Left renal cortex interstitium (tissue), 4 donors: ENCODE results near the gene SERPIND1. TPM values are rescaled to one million over a fixed set of nuclear protein-coding genes. Genes with fewer than 3 reads are reported as not detected.
A peak's percentile ranks its signal among the peaks of the same experiment; 100 is the strongest.

Experiments used
- DNase-seq, 4 donors: peaks; one replicate each; pipeline ENCODE4 v3.0.0-alpha.2; 2013; ENCODE audit warnings: low read depth in 4 of 4, low spot score in 2 of 4, missing footprints in 1 of 4
- polyA plus RNA-seq, 4 donors: library from polyadenylated mRNA; unstranded; fragments of 120-200 nt; gene quantifications; one replicate each; pipeline ENCODE4 v1.2.1, GENCODE V29; 2013; ENCODE audit not compliant: insufficient read length in 4 of 4

Gene SERPIND1
- polyA plus RNA-seq, 4 donors, result 2.2 to 7.4 (median 3.1) TPM

GRCh38 chr22:20771918-20772625 is 1.8 kb upstream of the SERPIND1 start:
- DNase-seq, result no peak

GRCh38 chr22:20774882-20775281 is 969 bp downstream of the SERPIND1 start:
- no peak for DNase-seq

GRCh38 chr22:20775342-20775895 is 1.5 kb downstream of the SERPIND1 start:
- no peak for DNase-seq

- no peak for DNase-seq
These were observed 2.9 kb downstream of the SERPIND1 start for GRCh38 chr22:20776624-20777405.

GRCh38 chr22:20777420-20778177 is 3.7 kb downstream of the SERPIND1 start:
- no peak for DNase-seq

- no peak for DNase-seq
These were observed 5.3 kb downstream of the SERPIND1 start for GRCh38 chr22:20779014-20779817.

GRCh38 chr22:20779818-20780158 is 5.9 kb downstream of the SERPIND1 start:
- no peak for DNase-seq

DNA sequence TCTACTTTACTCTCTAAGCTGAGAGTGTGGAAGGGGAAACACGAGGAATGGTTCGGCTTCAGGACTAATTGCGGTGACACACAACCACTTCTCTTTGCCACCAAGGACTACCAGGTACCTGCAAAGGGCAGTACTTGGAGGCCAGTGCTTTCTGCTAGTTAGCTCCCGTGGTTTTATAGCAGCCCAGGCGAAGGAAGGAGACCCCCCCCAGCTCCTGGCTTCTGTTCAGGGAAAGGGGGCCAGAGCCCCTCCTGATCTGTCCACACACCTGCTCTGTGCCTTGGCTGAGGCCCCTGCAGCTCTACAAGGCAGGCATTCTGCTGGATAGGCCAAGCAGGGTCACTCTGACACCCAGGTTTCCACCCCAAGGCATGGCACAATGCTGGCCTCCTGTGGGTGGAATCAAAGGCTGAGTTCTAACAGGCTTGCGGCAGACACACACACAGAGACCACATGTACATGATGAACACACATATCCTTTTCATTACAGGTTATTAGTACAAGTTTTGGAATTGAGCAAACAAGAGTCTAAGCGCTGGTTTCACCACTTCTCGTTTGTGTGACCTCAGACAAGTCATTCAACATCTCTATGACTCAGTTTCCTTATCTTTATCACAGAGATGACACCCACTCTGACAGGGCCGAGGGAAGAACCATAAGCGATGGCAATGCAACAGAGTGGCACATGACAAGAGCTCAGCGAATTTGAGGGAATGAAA is 7.5 kb downstream of the SERPIND1 start:
- DNase-seq, result no peak

DNA sequence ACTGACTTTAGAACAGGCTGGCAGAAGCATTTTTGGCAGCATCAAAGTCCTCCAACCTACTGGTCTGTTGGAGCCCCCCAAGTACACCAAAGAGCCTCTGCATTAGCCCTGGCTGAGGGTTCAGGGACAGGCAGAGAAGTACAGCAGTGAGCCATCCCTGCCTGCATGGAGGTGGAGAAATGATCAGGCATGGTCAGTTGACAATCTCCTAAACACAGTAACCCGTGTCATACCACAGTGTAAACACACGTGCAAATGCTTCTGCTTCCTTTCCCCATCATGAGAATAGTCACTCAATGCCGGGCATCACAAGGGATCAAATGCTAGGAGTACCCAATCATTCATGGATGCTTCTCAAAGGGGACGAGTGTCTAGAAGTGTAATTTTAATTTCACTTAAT is 8.2 kb downstream of the SERPIND1 start:
- no peak for DNase-seq

GRCh38 chr22:20782596-20783299 is 8.8 kb downstream of the SERPIND1 start:
- no peak for DNase-seq

- no peak for DNase-seq
These were observed 9.4 kb downstream of the SERPIND1 start for GRCh38 chr22:20783300-20783673.

- DNase-seq, result peak in 1 of 4 donors; percentile 10
These were observed 10.2 kb downstream of the SERPIND1 start for GRCh38 chr22:20783844-20784723.

DNA sequence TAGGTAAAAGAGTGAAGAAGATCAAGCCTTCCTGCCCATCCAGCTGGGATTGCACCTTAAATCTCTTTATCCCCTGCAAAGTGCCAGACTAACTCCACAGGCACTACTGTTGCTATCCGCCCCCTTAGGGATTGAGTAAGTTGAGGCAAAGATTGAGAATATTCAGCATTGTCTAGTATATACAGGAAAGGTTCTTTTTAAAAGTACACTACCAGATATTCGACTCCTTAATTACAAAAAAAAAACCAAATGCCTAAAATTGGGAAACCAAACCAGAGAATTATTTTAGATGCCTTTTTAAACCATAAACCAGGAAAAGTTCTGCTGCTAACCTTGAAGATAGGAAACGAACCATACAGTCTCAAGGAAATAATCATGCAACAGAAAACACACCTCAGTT is 11.5 kb downstream of the SERPIND1 start:
- no peak for DNase-seq

DNA sequence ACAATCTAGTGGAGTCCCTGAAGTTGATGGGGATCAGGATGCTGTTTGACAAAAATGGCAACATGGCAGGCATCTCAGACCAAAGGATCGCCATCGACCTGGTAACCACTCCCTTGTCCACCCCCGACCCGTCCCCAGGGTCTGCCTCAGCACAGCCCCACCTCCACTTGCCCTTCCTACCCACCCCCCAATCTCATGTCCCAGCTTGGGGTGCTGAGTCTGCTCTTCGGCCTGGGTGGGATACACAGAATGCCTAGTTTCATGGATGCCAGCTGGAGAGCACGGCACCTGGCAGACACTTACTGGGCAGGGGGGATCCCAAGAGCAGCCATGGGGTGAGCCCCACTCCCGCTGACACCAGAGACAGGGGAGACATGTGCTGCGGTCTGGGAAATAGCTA is 12.1 kb downstream of the SERPIND1 start:
- DNase-seq, result no peak

DNA sequence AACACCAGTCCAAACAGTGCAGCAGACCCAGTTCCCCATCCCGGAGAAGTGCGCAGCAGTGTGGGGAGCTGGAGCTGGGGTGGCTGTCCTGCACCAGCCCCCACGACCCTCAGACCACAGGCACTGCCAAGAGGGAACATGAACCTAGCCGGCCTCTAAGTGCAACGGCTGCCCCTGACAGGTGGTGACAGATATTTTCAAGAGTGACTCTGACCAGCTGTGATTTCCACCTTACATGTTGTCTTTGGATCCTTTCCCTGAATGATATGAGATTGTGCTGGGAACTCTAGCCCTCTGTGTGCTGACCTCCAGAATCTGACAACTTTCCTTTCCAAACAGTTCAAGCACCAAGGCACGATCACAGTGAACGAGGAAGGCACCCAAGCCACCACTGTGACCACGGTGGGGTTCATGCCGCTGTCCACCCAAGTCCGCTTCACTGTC is 12.6 kb downstream of the SERPIND1 start:
- DNase-seq, result no peak

- DNase-seq, result no peak
These were observed 13.3 kb downstream of the SERPIND1 start for GRCh38 chr22:20787223-20787622.

DNA sequence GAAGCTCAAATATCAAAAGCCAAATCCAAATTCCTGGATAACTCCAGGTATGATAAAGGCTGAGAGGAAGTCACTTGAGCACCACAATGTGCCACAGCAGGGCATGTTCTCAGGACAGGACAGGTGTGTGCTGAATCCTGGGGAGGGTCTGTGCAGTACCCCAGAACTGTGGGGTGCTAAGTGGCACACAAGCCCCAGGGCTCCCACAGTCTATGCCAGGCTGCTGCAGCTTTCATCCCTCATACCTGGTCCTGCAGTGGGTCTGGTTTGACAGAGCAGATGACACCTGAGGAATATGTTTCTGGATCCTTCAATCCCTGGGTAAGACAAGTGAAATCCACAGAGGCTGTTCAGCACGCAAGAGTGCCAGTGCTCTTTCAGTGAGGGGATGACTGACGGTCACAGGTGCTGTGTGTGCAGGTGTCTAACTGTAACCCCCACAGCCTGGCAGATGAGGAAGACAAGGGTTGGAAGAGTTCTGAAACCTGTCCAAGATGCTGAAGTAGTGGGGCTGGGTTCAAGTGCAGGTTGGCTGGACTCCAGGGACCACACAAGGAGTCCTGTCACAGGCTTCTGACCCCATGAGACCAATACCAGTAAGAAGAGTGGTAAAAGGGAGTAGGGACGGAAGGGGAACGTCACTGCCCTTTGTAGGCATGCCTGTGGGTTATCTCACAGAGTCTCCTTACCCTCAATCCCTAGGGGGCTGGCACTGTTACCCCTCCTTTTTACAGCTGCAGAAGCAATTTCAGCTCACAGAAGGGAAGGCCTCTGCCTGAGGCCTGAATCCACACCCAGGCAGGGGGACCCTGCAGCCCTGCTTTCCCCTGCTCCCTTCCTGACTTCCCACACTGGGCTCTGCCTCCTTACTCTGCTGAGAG is 14.1 kb downstream of the SERPIND1 start:
- DNase-seq, result no peak
